Muscle layer of duodenum (tissue), 2 donors: Measurements from ENCODE around the gene ITGA2B.
"Not testable (repeated sequence)": the region's sequence is repeated elsewhere in the genome, so short reads cannot be mapped to it uniquely, and the experiment has no call there.

Source experiments
- H3K27ac ChIP-seq: one replicate; pipeline ENCODE4 v1.7.0; 2013; ENCODE audit warnings: mild to moderate bottlenecking, low read length
- H3K27me3 ChIP-seq: one replicate; pipeline ENCODE4 v1.7.0; 2013; ENCODE audit warnings: low read depth, mild to moderate bottlenecking, control low read depth, low read length
- H3K36me3 ChIP-seq, 2 donors: one replicate each; pipeline ENCODE4 v1.7.0; 2013; ENCODE audit warnings: low read length in 2 of 2, control low read depth in 1 of 2, mild to moderate bottlenecking in 1 of 2; ENCODE audit not compliant: insufficient read depth in 2 of 2, control insufficient read depth in 1 of 2
- H3K4me1 ChIP-seq, 2 donors: one replicate each; pipeline ENCODE4 v1.7.0; 2013; ENCODE audit warnings: low read length in 2 of 2, mild to moderate bottlenecking in 2 of 2, control low read depth in 1 of 2, moderate library complexity in 1 of 2; ENCODE audit not compliant: insufficient read depth in 2 of 2, control insufficient read depth in 1 of 2
- H3K4me3 ChIP-seq, 2 donors: one replicate each; pipeline ENCODE4 v1.7.0; 2013; ENCODE audit warnings: low read length in 2 of 2, low read depth in 1 of 2, mild to moderate bottlenecking in 1 of 2
- H3K9me3 ChIP-seq, 2 donors: one replicate each; pipeline ENCODE4 v1.7.0; 2013; ENCODE audit warnings: low read length in 2 of 2, control low read depth in 1 of 2, mild to moderate bottlenecking in 1 of 2; ENCODE audit not compliant: control insufficient read depth in 1 of 2
- donor health status: healthy.

The ITGA2B gene

GRCh38 chr17:44334727-44335126 is 54.7 kb downstream of the ITGA2B start:
- Histone ChIP-seq H3K27me3 (no peaks in the 10 kb centered on the region), H3K27ac (no peak overlapping the region), H3K9me3 (no peaks in the 10 kb centered on the region), H3K4me1 (peaks cover 0 to 5% of the 10 kb centered on the region in 2 donors), H3K36me3 (no peaks in the 10 kb centered on the region), H3K4me3 (no peak overlapping the region)

DNA sequence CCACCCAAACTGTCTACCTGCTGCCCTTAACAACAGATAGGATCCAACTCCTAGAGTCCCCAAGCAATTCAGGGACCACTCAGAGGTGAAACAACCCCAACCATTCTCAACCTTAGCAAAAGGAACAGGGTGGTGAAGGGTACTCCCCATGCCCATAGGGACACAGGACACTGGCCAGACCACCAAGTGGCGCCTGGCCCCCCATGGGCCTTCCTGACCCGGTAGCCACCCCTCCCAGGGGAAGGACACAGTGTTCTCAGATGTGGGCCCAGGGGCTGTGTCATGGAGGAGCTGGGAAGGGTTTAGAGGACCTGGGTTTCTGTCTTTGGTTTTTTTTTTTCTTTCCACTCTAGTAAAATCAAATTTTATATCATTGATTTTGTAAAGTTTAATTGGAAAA is 55.1 kb downstream of the ITGA2B start:
- H3K36me3 ChIP-seq: no peaks in the 10 kb centered on the region
- no peak overlapping the region for H3K4me3 ChIP-seq
- no peaks in the 10 kb centered on the region for H3K27me3 ChIP-seq
- no peak overlapping the region for H3K27ac ChIP-seq
- no peaks in the 10 kb centered on the region for H3K9me3 ChIP-seq
- H3K4me1 ChIP-seq: peaks cover 0 to 5% of the 10 kb centered on the region in 2 donors

DNA sequence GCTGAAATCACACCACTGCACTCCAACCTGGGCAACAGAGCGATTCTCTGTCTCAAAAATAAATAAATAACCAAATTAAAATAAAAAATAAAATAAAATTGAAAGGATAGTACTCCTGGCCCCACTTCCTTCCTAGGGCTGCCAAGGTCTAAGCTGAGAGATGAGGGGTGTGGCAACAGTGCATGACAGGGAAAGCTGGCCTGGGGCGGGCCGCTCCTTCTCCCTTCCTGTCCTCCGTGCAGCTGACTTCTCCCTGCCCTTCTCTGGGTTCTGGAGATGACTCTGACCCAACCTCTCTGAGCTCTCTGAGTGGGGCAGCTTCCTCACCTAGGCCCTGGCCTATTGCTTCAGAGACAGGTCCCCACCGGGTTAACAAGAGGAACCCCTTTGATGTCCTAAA is 56.1 kb downstream of the ITGA2B start:
- Histone ChIP-seq H3K4me3 (no peak overlapping the region), H3K27ac (no peak overlapping the region), H3K36me3 (no peaks in the 10 kb centered on the region), H3K27me3 (no peaks in the 10 kb centered on the region), H3K4me1 (peaks cover 0 to 5% of the 10 kb centered on the region in 2 donors), H3K9me3 (no peaks in the 10 kb centered on the region)

DNA sequence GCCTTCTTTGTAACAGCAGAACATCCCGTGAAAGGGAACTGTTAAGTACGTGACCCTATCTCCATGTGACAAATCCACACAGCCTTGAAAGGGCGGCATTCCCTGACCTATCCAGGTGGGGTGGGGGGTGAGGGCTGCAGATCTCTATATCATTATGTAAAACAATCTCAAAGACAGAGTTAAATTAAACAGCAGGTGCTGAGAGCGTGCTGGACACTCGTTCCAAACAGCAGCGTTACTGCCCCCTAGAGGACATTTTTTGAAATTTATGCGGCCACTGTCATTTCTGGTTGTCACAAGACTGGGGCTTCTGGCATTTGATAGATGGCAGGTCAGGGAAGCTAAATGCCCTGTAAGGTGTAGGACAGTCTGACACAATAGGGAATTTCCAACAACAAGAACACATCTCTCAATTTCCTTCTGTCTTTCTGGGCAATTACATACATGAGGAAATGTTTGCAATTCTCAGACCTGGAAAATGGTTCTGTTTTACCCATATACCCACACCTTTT is 58.1 kb downstream of the ITGA2B start:
- peaks cover 0 to 8% of the 10 kb centered on the region in 2 donors for H3K4me1 ChIP-seq
- no peak overlapping the region for H3K4me3 ChIP-seq
- H3K36me3 ChIP-seq: no peaks in the 10 kb centered on the region
- H3K27me3 ChIP-seq: no peaks in the 10 kb centered on the region
- no peak overlapping the region for H3K27ac ChIP-seq
- H3K9me3 ChIP-seq: no peaks in the 10 kb centered on the region

GRCh38 chr17:44330263-44330662 is 59.2 kb downstream of the ITGA2B start:
- not testable (repeated sequence) for H3K27ac ChIP-seq, H3K36me3 ChIP-seq, H3K4me3 ChIP-seq, H3K9me3 ChIP-seq, H3K27me3 ChIP-seq
- H3K4me1 ChIP-seq: peaks cover 0 to 11% of the 10 kb centered on the region in 2 donors

DNA sequence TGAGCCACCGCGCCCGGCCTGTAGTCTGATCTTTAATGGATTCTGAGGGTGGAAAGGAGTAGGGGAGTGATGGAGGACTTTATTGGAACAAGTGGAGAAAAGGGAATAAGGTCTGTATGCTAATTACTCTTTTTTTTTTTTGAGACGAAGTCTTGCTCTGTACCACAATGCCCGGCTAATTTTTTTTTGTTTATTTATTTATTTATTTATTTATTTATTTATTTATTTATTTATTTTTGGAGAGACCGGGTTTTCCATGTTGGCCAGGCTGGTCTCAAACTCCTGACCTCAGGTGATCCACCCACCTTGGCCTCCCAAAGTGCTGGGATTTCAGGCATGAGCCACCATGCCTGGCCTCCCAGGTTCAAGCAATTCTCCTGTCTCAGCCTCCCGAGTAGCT is 59.9 kb downstream of the ITGA2B start:
- not testable (repeated sequence) for H3K27ac ChIP-seq, H3K27me3 ChIP-seq, H3K9me3 ChIP-seq, H3K4me3 ChIP-seq, H3K36me3 ChIP-seq
- H3K4me1 ChIP-seq: peaks cover 0 to 11% of the 10 kb centered on the region in 2 donors

DNA sequence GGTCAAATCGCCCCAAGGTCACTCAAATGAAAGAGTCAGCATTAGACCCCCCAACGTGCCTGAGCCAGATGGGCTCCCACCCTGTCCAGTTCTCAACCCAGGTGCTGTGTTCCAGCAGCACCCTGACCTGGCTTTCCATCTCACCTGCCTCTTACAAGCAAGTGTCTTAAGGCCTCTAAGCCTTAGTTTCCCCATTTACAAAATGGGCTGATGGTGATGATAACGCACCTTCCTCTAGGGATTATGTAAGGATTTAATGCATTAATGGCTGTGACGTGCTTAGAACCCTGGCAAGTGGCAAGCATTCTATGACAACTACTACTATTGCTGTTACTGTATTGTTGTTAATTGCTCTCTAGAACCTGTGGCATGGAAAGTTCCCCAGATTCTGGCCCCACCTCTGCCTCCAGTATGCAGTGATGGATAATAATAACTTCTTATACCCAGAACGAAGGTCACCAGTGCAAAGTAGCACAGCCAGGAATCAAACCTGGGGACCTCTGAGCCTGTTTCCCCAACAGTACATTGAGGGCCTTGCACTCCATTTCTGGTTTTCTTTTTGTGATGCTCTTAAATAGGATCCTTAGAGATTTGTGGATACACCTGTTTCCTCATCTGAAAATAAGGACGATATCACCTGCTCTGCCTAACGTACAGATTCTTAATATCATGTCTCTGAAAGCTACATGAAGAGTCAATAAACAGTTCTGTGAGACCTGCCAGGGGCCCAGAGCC is 61.6 kb downstream of the ITGA2B start:
- H3K4me1 ChIP-seq: peaks cover 0 to 20% of the 10 kb centered on the region in 2 donors
- H3K27ac ChIP-seq: no peak overlapping the region
- H3K36me3 ChIP-seq: no peaks in the 10 kb centered on the region
- no peaks in the 10 kb centered on the region for H3K9me3 ChIP-seq
- H3K27me3 ChIP-seq: no peaks in the 10 kb centered on the region
- no peak overlapping the region for H3K4me3 ChIP-seq

GRCh38 chr17:44326861-44327444 is 62.5 kb downstream of the ITGA2B start:
- H3K4me1 ChIP-seq: peaks cover 0 to 20% of the 10 kb centered on the region in 2 donors
- no peaks in the 10 kb centered on the region for H3K27me3 ChIP-seq
- no peak overlapping the region for H3K27ac ChIP-seq
- no peaks in the 10 kb centered on the region for H3K9me3 ChIP-seq
- H3K36me3 ChIP-seq: peaks cover 0 to 4% of the 10 kb centered on the region in 2 donors
- peak overlapping the region in 1 of 2 donors; percentile 96 for H3K4me3 ChIP-seq

DNA sequence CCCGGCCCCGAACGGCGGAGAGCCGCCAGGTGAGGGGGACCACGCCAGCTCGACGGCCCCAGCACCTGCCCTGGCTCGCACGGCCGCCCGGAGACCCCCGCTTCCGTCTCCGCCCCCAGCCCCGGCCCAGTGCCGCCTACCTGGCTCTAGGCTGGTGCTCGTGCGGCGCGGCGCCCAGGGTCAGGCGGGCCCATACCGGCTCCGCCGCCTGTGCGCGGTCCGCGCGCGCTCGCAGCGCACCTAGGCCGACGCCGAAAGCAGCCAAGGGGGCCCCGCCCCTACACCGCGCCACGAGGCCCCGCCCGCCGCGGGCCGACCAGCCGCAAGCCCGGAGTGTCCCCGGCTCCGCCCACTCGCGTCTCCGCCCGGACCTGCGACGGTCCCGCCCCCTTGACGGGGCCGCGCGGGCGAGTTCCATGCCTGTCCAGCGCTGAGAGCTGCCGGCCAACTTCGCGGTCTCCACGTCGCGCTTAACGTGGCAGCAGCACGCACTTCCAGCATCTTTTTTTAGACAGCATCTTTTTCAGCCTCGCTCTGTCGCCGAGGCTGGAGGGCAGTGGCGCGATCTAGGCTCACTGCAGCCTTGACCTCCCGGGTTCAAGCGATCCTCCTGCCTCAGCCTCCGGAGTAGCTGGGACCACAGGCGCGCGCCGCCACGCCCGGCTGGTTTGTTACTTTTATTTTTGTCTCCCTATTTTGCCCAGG is 64.7 kb downstream of the ITGA2B start, which contains the start of gene SLC25A39:
SLC25A39 (minus strand) TSS at position 253 of the 705 bp plus-strand sequence. CDS start 1,261 bp downstream, outside the sequence.
- H3K9me3 ChIP-seq: no peaks in the 10 kb centered on the region
- H3K36me3 ChIP-seq: peaks cover 10 to 26% of the 10 kb centered on the region in 2 donors
- H3K4me3 ChIP-seq: peak within 1 kb of the TSS; percentile 71 to 96
- H3K4me1 ChIP-seq: peaks cover 0 to 15% of the 10 kb centered on the region in 2 donors
- H3K27ac ChIP-seq: peak within 1 kb of the TSS; percentile 87
- no peaks in the 10 kb centered on the region for H3K27me3 ChIP-seq

DNA sequence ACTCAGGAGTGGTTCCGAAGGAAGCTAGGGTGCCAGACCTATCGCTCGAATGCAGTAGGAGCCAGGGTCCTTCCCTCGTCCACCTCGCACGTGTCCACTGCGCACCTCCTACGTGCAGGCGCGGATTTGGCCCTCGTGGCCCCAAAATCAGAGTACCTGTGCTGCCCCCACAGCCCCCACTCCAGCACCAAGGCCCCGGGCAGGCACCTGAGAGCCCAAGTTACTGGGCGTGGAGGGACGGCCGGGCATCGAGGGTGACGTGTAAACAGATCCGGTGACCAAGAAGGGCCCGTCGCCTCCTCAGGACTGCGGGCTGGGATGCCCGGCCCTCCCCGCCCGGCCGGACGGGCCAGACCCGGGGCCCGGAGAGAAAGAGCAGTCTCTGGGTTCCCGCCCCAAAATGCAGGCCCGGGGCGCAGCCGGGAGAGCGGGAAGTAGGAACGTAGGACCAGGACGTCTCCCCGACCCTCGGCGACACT is 65.3 kb downstream of the ITGA2B start:
- Histone ChIP-seq H3K9me3 (no peaks in the 10 kb centered on the region), H3K4me3 (peak overlapping the region; percentile 71 to 96), H3K4me1 (peaks cover 0 to 15% of the 10 kb centered on the region in 2 donors), H3K36me3 (peaks cover 13 to 32% of the 10 kb centered on the region in 2 donors), H3K27ac (peak overlapping the region; percentile 23), H3K27me3 (no peaks in the 10 kb centered on the region)
